Measurements from ENCODE around the gene TTC3.

Gene TTC3

DNA sequence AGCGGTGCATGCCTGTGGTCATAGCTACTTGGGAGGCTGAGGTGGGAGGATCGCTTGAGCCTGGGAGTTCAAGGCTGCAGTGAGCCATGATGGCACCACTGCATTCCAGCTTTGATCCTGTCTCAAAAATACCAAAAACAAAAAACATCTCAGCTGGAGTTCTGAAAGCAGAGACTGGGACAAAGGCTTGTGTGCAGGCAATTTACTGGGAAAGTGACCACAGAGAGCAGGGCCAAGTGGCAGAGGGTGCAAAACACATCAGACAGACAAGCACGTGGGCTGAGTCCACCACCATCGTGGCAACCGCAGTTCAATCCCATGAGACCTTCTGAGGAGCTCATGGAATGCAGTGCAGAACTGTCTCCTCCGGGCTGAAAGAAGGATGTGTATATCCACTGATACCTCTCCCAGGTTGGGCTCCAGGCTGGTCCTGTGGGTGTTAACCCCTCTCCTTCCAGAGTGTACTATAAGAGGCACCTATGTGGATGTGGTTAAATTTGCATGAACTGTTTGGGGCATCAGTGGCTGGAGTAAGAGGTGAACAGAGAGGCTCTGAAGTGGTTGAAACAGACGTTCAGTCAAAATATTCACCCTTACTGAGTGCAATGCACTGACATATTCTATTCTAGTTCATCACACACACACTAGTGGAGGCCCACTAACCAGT is 11.0 kb upstream of the TTC3 start:
- no peak for DNase-seq (ENCODE audit: low read depth in 2 of 2)

DNA sequence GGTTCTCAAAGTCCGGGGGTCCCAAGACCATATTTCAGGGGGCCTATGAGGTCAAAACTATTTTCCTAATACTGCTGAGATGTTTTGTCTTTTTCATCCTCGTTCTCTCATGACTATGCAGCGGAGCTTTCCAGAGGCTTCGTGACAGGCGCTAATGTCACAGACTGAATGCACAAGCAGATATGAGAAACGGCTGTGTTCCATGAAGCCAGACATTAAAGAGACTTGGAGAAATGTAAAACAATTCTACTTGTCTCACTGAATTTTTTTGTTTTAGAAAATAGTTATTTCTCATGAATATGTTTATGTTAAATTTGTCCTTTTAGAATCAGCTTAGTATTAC is 10.5 kb upstream of the TTC3 start:
- no peak for DNase-seq (ENCODE audit: low read depth in 2 of 2)

DNA sequence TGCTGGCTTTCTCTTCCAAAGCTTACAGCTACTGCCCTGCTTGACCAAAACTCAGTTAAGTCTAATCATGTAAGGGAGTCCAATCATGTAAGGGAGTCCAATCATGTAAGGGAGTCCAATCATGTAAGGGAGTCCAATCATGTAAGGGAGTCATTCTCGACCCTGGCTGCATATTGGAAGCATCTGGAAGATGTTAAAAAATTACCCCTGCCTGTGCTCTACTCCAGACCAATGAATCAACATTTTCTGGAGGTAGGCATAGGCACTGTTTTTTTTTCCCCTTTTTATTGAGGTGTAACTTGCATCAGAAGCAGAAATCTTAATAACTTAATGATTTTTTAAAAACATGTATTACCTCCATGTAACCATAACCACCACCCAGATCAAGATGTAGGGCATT is 9.6 kb upstream of the TTC3 start:
- no peak for DNase-seq (ENCODE audit: low read depth in 2 of 2)

DNA sequence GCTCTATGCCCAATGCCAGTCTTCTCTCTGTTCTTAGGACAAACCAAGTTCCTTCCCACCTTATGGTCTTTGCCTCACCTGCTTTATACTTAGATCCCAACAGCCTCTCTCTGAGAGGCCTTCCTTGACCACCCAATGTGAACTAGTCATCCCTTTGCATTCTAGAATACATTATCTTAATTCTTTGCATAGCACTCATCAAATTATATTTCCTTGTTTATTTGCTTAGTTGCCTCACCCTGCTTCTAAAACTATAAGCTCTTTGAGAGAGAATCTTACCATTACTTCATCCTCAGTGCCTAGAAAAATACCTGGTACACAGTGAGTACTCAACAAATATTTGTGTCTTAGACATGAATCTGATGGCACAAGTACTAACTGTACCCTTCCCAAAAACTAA is 8.2 kb upstream of the TTC3 start:
- no peak for DNase-seq (ENCODE audit: low read depth in 2 of 2)

DNA sequence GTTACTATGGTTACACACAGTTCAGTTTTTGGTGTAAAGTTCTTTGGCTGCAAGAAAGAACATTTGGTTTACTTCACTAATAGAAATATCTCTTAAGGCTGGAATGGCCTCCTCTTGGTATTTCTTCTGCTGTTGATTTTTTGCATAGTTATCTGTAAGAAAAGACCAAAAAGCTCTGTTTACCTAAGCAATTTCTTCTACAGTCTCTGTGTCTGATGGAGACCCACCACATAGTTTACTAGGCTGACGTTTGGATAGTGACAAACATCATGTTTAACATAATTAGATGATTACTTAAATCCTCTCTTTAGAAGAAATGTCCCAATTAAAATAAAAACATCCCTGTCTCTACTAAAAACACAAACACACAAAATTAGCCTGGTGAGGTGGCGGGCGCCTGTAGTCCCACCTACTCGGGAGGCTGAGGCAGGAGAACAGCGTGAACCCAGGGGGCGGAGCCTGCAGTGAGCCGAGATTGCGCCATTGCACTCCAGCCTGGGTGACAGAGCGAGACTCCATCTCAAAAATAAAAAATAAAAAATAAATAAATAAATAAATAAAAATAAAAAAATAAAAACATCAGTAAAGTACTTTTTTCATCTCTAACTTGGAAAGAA is 7.4 kb upstream of the TTC3 start:
- no peak for DNase-seq (ENCODE audit: low read depth in 2 of 2)

DNA sequence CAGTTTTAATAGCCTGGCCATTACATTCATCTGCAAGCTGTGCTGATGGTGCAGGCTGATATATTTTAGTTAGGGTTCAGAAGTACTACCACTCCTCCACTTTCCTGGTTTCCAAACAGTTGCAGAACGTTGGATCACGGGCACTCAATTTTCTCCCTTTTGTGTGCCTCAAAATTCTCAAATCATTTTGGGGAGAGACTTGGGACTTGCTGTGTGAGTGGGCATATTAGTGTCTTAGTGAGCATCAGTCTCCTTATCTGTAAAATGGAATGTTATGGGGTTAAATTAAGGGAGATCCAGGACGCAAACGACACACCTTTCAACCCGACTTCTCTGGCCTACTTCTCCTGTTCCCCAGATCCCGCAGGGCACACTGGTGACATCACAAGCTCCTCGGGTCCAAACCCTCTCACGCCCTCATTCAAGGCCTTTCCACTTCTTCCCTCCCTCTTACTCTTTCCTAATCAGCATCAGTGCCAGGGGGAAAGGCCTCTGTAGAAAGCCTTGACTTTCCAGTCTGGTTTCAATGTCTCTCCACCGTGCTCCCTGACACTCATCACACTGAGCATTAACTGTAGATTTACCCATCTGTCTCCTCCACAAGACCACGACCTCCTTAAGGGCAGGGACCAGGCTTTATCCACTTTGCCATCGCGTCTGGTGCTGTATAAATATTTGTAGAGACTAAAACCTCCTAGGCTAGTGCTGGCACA is 1.3 kb upstream of the TTC3 start:
- no peak for DNase-seq (ENCODE audit: low read depth in 2 of 2)

DNA sequence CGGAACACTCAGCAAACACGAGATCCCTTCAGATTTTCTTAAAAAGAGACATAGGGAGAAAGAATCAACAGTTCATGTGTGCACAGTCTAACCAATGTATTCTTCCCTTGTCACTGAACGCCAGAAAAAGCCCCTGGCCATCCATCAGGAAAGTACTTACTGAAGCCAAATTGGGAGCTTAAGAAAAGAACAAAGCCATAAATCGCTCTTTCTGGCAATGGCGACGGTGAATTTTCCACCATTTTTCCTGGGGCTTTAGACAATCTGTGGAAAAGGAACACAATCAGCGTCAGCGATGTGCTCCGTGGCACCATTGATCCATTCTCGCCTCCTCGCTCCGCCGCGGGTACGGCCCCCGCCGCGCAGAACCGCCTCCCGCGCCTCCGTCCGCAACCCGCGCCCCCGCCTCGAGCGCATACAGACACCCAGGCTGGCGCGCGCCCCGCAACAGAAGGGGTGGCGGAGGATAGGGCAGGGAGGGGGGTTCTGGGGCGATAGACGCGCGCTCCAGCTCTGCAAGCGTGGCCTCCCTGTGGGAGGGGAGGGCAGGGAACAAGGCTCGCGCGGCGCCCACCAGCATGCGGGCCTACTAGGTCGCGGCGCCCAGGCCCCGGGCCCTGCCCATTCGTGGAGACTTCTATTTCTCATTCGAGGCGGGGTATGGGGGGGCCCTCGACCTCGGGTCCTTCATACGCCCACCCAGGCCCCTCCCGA is 623 bp upstream of the TTC3 start:
- peak; percentile 39 to 61 for DNase-seq (ENCODE audit: low read depth in 2 of 2)

DNA sequence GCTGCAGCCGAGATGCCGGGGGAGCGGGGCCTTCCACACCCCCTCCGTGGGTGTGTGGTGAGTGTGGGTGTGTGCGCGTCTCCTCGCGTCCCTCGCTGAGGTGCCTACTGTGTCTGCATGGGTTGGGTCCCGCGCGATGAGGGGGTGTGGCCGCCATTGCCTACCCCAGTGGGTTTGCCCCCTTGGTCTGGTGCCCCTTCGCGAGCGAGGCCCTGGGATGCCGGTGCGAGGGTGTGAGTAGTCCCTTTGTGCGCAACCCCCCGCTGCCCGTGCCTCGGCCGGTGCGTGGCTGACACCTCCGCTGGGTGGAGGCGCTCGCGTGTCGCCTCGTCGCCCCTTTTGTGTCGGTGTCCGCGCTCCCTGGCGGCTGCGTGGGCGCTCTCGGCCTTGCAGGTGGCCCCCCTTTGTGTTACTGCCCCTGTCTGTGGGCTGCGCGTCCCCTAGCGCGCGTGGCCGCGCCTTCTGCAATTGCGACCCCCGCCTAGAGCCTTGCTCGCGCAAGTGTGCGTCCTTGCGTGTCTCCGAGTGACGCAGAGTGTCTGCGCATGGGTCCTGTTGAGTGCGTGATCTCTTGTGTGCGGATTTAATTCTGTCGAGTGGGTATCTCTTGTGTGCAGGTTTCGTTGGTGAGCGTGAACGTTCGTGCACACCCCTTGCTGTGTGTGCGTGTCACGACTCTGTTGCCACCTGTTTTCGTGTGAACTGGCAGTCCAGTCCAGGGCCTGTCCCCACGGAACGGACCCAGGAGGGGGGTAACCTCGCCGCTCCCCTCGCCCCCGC is 553 bp downstream of the TTC3 start:
- DNase-seq (ENCODE audit: low read depth in 2 of 2) = peak; percentile 27 to 38

DNA sequence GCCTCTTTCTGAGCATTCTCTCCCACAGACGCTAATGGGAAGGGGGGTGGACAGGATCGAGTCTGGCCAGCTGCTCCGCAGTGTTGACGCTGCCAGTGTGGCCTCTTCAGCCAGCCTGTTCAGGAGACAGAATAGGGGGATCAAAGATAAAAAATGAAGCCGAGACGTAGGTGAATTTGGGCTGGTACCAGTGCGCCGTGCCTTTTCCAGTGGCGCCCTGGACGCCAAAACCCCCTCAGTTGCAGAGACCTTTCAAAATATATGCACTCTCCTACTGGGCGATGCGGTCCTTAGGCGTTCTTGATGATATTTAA is 1.1 kb downstream of the TTC3 start:
- no peak for DNase-seq (ENCODE audit: low read depth in 2 of 2)

DNA sequence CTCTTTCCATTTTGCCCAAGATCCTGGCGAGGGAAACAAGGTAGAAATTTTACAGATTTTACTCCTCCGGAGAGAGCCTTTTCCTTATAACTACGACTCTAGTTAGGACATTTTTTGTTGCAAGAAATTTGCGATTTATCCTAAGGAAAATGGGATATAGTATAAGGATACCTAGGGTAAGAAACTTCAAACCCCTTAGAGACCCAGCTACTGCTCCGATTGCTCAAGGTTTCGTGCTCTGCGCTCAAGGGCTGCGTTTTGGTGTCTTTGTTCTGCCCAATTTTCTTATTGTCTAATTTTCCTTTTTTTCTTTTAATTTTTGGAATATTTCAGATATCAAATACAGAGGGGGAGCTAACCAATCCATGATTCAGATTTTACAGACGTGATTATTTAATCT is 1.5 kb downstream of the TTC3 start:
- DNase-seq (ENCODE audit: low read depth in 2 of 2) = no peak

DNA sequence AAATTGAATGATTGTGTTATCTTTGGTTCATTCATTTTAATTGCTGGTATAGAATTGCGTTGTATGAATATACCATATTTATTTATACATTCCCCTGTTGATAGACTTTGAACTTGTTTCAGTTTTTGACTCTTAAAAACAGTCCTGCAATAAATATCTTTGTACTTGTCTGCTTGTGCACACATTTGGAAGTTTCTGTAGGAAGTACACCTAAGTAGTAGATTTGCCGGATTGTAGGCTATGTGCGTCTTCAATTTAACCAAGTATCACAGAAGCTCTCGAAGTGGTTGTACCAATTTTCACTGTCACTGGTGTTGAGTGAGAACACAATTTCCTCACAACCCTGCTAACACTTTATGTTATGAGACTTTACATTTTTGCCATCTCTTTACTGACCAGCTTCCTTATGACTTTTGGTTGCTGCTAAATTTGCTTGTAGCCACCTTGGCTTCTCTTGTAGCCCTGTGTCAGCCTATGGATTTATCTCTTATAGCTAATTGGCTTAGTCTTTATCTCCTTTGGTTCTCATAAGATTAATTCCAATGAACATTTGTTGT is 2.2 kb downstream of the TTC3 start:
- DNase-seq (ENCODE audit: low read depth in 2 of 2) = no peak

DNA sequence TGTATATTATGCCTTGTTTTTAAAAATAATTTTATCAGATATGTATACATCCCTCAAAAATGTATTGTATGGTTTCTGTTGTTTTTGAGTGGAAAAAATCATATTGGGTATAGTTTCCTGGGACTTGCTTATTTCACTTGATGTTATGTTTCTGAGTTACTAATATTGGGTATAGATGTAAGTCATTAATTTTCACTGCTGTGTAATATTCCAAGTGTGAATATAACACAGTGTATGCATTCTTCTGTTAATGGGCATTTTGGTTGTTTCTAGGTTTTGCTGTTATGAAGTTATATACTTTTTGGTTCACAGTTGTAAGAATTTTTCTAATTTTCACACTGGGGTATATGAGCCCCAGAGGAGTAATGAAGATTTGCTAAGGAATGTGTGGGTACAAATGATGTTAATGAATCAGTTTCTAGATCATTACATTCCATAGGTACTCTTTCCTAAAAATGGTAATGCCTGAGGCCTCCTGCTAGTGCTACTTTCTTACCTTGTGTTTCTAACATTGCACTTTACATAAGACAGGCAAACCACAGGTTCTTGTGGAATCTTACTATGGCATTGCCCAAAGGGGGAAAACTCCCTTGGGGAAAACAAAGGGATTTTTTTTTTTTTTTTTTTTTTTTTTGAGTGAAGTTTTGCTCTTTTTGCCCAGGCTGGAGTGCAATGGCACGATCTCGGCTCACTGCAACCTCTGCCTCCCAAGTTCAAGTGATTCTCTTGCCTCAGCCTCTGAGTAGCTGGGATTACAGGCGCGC is 3.2 kb downstream of the TTC3 start:
- DNase-seq (ENCODE audit: low read depth in 2 of 2) = no peak

DNA sequence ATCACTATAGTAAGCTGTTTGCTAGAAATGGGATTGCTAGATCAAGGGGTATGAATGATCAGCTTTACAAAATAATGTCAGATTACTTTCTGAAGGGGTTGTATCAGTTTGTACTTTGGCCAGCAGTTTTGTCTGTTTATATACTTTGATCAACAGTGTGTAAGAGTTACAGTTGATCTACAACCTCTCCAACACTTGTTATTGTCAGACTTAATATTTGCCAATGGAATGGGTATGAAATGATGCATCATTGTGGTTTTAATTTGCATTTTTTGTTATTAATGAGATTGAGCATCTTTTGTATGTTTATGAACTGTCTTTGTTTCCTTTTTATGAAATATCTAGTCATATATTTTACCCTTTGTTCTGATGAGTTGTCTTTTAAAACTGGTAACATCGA is 4.3 kb downstream of the TTC3 start:
- no peak for DNase-seq (ENCODE audit: low read depth in 2 of 2)

DNA sequence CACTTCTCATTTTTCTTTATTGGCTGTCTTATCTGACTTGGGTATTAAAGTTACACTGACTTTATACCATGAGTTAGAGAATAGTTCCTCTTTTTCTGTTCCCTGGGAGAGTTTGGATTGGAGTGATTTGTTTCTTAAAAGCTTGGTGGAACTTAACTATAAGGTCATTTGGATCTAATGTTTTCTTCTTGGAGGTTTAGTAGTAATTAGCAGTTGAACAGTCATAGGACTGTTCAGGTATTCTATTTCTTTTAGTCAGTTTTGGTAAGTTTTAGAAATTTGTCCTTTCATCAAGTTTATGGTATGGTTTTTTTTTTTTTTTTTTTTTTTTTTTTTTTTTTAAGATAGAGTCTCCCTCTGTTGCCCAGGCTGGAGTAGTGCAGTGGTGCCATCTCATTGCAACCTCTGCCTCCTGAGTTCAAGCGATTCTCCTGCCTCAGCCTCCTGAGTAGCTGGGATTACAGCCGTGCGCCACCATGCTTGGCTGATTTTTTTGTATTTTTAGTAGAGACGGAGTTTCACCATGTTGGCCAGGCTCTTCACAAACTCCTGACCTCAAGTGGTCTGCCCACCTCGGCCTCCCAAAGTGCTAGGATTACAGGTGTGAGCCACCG is 6.3 kb downstream of the TTC3 start:
- DNase-seq (ENCODE audit: low read depth in 2 of 2) = no peak

DNA sequence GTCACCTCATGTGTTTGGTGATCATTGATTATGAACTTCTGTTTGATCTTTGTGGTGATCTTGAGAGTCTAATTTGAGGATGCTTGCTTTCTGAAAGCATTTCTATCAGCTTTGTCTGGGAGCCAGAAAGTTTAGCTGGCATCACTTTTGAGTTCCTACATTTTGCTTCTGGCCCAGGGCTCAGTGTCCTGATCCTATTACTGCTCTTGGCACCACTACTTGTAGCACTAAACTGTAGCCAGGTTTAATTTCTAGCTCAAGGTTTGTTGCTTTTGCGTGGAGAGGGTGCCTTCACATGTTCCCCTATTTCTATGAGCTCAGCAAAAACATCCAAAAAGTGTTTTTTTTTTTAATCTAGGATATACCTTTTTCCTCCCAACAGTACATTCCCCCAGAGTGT is 9.3 kb downstream of the TTC3 start:
- DNase-seq (ENCODE audit: low read depth in 2 of 2) = no peak

DNA sequence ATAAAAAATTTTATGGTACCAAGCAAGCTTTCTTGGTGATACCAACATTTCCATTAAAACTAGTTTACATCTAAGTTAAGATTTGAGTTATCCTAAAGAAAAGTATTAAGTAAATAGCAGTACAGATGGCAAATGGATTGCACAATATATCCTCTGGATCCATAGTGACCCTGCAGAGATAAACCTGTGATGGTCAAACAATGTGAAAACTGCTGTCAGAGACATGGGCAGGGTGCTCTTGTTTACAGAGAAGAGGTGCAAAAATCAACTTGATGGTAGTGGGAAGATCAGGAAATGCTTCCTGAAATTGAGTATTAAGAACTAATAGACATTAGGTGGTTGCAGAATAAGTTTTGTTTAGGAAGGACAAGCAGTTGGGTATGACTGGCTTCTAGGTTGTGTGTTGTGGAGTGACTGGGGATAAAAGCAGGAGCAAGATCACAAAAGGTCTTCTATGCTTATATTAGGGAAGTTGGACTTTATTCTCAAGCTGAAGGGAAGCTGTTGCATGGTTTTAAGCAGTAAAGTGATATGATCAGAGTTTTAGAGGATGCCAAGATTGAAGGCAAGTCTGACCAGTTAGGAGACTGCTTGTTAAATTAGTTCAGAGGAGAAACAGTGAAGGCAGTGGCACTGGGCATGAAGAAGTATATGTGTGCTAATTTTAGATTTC is 9.9 kb downstream of the TTC3 start:
- DNase-seq (ENCODE audit: low read depth in 2 of 2) = no peak

DNA sequence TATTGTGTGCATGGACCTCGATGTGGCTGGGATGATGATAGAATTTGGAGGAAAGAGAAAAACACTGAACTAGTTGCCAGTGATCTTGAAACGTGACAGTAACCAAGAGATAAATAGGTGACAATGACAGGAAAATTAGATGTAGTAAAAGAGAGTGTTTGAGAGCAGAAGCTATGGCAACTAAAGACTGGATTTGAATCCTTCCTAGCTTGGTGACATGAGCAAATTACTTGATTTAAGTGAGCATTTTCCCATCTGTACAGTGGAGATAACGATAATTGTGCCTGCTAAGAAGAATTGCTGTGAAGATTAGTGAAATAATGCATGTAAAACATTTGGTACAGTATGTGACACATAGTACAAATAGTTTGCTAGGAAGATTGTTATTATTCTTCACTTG is 12.7 kb downstream of the TTC3 start:
- DNase-seq (ENCODE audit: low read depth in 2 of 2) = no peak

DNA sequence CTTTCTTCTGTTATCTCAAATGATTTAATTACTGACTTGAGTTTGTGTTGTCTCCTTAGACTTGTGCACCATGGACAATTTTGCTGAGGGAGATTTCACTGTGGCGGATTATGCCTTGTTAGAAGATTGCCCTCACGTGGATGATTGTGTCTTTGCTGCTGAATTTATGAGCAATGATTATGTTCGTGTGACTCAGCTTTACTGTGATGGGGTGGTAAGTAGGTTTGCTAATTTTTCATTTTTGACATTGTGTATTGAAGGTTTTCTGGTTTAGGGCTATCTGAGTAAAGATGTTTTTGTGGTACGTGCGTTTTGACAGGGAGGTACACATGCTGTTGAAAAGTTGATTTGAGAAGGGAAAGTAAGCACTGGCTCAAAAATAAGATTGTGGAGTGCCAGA is 14.1 kb downstream of the TTC3 start:
- DNase-seq (ENCODE audit: low read depth in 2 of 2) = no peak

DNA sequence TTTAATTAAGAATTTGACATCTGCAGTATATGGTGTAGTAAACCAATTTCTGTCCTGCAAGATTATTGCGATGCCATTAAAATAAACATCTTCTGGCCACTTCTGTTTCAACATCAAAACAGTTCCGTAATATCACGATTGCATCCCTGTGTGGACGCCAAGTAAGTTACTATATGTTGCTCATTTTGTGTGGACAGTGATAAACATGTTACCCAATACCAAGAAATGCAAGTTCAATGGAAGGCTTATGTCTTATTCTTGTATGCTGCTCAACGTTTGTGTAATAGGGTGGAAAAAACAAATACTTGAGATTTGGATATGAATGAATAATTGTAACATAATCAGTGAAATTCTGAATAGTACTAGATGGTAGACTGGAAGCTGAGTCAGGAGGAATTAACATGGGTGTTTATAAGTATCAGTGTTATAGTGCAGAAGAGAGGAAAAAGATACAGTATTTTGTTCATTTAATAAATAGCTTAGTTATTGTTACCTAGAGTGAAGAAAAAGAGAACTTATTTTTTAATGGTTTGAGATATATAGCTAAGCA is 15.2 kb downstream of the TTC3 start:
- no peak for DNase-seq (ENCODE audit: low read depth in 2 of 2)

DNA sequence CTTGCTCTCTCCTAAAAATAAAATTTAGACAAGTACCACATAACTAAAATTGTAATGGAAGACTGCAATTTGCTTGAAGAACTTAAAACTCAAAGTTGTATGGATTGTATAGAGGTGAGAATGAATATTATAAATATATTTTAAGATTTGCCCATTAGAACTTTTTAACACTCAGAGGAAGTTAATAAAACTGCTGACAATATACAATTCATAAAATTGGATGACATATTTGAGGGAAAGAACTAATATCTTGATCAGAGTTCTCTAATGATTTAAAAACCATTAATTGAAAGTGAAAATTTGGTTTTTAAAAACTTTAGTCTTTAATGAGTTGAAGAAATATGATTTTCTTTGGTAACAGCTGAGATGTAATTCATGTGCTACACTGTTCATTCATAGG is 20.9 kb downstream of the TTC3 start:
- no peak for DNase-seq (ENCODE audit: low read depth in 2 of 2)

All from stimulated activated CD4-positive, alpha-beta T cell treated with anti-CD3 and anti-CD28 coated beads, Interleukin-15, amount 100 ng/mL, for 48 hours (primary cell).